ENCODE measurements around the gene HOXD3. TPM values are rescaled to one million over a fixed set of nuclear protein-coding genes. Genes with fewer than 3 reads are reported as not detected.

The HOXD3 gene
- total RNA-seq, 4 donors from 2014 or later: 0.56 to 3.1 (median 1.7) TPM; not detected in 1

GRCh38 chr2:176111309-176111663 lies 45.8 kb upstream of the HOXD3 start:
- no peak for TF ChIP-seq POLR2A (IDR thresholded peaks at IDR 0.05)
- no peak for TF ChIP-seq CTCF (IDR thresholded peaks at IDR 0.05)
- DNase-seq (ENCODE audit: low spot score in 2 of 2): peak in 1 of 2 donors; percentile 90
- intact Hi-C loops (cut with DNase I; ENCODE audit: low total_unique reads): no loop called here
- no peak overlapping the region for H3K4me3 ChIP-seq (ENCODE audit: low read depth, poor library complexity, severe bottlenecking)
- WGBS, 2 donors: 4 to 6% methylated on average over 16 of the region's 16 CpGs

- intact Hi-C loops (cut with DNase I; ENCODE audit: low total_unique reads): no loop called here
- 24 to 28% methylated on average over 28 to 29 of the region's 29 CpGs for WGBS, 2 donors
- no peak overlapping the region for H3K4me3 ChIP-seq (ENCODE audit: low read depth, poor library complexity, severe bottlenecking)
- DNase-seq (ENCODE audit: low spot score in 2 of 2): peak in 1 of 2 donors; percentile 76
- TF ChIP-seq POLR2A (IDR thresholded peaks at IDR 0.05): no peak
- TF ChIP-seq CTCF (IDR thresholded peaks at IDR 0.05): no peak
These were observed 45.2 kb upstream of the HOXD3 start for GRCh38 chr2:176111846-176112374.

- 35 to 40% methylated on average over 27 to 38 of the region's 40 CpGs for WGBS, 2 donors
- intact Hi-C loops (cut with DNase I; ENCODE audit: low total_unique reads): no loop called here
- TF ChIP-seq CTCF (IDR thresholded peaks at IDR 0.05) (no peak), POLR2A (IDR thresholded peaks at IDR 0.05) (no peak)
- no peak overlapping the region for H3K4me3 ChIP-seq (ENCODE audit: low read depth, poor library complexity, severe bottlenecking)
- peak in 1 of 2 donors; percentile 78 for DNase-seq (ENCODE audit: low spot score in 2 of 2)
These were observed 44.5 kb upstream of the HOXD3 start for GRCh38 chr2:176112375-176113302.

- no peak overlapping the region for H3K4me3 ChIP-seq (ENCODE audit: low read depth, poor library complexity, severe bottlenecking)
- WGBS, 2 donors: 43 to 53% methylated on average over 26 of the region's 26 CpGs
- DNase-seq (ENCODE audit: low spot score in 2 of 2): peak in 1 of 2 donors; percentile 82
- TF ChIP-seq CTCF (IDR thresholded peaks at IDR 0.05): no peak
- TF ChIP-seq POLR2A (IDR thresholded peaks at IDR 0.05): no peak
- intact Hi-C loops (cut with DNase I; ENCODE audit: low total_unique reads): no loop called here
These were observed 42.8 kb upstream of the HOXD3 start for GRCh38 chr2:176114120-176114929.

- peak in 1 of 2 donors; percentile 80 for DNase-seq (ENCODE audit: low spot score in 2 of 2)
- intact Hi-C loops (cut with DNase I; ENCODE audit: low total_unique reads): no loop called here
- TF ChIP-seq CTCF (IDR thresholded peaks at IDR 0.05) (no peak), POLR2A (IDR thresholded peaks at IDR 0.05) (no peak)
- 48 to 61% methylated on average over 16 of the region's 16 CpGs for WGBS, 2 donors
- H3K4me3 ChIP-seq (ENCODE audit: low read depth, poor library complexity, severe bottlenecking): no peak overlapping the region
These were observed 42.0 kb upstream of the HOXD3 start for GRCh38 chr2:176114930-176115625.

All from lower leg skin (tissue), 4 donors.